Amniotic stem cell (primary cell): Measurements from ENCODE around the gene KIF26B.
"Not testable (repeated sequence)": the region's sequence is repeated elsewhere in the genome, so short reads cannot be mapped to it uniquely, and the experiment has no call there.

ENCODE experiments used
- DNase-seq: peaks from one replicate; lab custom pipeline; 2025; lab: John Stamatoyannopoulos, UW

The KIF26B gene

GRCh38 chr1:245683676-245684075 lies 528.9 kb downstream of the KIF26B start:
- DNase-seq: no peak

- no peak for DNase-seq
Measured at GRCh38 chr1:245684166-245684565, 529.4 kb downstream of the KIF26B start.

- DNase-seq: no peak
Measured at GRCh38 chr1:245684571-245684970, 529.8 kb downstream of the KIF26B start.

- no peak for DNase-seq
Measured at GRCh38 chr1:245685111-245685810, 530.5 kb downstream of the KIF26B start.

DNA sequence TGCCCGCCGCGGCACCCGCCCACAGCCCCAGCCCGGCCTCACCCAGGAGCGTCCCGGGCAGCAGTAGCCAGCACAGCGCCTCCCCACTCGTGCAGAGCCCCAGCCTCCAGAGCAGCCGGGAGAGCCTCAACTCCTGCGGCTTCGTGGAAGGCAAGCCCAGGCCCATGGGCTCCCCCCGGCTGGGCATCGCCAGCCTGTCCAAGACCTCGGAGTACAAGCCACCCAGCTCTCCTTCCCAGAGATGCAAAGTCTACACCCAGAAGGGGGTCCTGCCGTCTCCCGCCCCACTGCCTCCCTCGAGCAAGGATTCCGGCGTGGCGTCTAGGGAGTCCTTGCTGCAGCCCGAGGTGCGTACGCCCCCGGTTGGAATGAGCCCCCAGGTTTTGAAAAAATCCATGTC lies 531.2 kb downstream of the KIF26B start:
- DNase-seq: no peak

GRCh38 chr1:245686446-245687030 lies 531.8 kb downstream of the KIF26B start:
- no peak for DNase-seq

GRCh38 chr1:245687152-245687635 lies 532.4 kb downstream of the KIF26B start:
- DNase-seq: no peak

GRCh38 chr1:245687636-245688535 lies 533.1 kb downstream of the KIF26B start:
- no peak for DNase-seq

DNA sequence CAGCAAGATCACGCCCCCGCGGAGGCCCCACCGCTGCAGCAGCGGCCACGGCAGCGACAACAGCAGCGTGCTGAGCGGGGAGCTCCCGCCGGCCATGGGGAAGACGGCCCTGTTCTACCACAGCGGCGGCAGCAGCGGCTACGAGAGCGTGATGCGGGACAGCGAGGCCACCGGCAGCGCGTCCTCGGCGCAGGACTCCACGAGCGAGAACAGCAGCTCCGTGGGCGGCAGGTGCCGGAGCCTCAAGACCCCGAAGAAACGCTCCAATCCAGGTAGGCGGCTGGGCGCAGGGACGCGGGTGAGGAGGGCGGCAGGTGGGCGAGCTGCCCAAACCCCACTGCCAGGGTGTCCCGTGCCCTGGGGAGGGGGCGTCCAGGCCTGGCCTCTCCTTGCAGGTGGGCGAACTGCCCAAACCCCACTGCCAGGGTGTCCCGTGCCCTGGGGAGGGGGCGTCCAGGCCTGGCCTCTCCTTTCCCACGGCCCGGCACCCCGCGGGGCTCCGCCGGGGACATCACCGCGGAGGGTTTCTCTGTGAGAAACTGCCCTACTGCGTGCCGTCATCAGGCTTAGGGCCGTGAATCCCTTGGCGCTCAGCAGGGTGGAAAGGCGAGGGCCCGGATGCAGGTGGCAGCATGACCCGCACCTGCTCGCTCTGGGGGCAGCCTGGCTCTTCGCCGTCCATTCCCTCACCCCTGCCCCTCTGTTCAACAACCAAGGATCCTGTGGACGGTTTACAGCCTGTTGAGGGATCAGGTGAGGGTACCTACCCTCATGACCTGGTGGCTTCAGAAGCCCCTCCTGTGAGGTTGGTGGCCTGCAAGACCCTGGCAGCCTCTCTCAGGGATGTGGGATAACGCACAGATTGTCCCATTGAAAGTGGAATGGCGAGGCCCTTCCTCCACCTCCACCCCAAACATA lies 534.0 kb downstream of the KIF26B start:
- no peak for DNase-seq

DNA sequence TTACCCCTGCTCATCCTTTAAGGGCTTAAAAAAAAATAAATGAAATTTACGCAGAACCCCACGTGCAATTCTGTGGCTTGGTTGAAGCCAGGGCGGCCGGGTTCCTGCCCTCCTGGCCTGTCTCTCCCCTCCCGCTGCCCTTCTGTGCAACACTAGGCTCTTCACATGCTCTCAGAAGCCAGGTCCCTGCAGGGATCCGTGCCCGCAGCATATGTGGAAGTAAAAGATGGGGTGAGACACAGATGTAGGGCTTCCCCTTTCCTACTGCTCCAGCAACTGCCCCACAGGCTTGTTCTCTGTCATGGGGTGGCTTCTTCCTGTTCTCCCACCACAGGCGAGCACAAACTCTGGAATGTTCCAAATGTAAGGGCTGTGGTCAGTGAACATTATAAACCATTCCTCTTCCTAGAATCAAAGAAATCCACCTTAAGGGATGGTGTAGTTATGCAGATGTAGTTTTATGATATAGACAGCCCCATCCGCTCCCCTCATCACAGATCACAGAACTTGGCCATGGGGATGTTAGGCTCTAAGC lies 535.4 kb downstream of the KIF26B start:
- DNase-seq: no peak

GRCh38 chr1:245690946-245691541 lies 536.3 kb downstream of the KIF26B start:
- DNase-seq: no peak

DNA sequence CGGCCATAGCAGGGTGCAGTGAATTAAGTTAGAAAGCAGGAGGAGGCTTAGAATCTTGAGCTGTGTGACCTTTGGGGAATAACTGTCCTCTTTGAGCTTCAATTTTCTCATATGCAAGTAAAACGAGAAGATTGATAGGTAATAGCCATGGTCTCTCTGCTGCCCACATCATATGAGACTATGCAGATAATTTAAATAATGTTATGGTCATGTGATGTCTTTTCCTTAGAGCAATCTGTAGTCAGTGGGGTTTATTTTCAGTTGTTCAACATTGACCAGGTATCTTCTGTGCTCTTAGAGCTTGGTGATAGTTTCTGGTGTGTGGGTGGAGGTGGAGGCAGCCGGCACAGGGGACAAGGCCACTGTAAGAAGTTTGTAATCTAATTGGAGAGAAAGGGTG lies 537.1 kb downstream of the KIF26B start:
- no peak for DNase-seq

GRCh38 chr1:245692318-245692717 lies 537.5 kb downstream of the KIF26B start:
- no peak for DNase-seq

GRCh38 chr1:245693116-245693793 lies 538.5 kb downstream of the KIF26B start:
- no peak for DNase-seq

DNA sequence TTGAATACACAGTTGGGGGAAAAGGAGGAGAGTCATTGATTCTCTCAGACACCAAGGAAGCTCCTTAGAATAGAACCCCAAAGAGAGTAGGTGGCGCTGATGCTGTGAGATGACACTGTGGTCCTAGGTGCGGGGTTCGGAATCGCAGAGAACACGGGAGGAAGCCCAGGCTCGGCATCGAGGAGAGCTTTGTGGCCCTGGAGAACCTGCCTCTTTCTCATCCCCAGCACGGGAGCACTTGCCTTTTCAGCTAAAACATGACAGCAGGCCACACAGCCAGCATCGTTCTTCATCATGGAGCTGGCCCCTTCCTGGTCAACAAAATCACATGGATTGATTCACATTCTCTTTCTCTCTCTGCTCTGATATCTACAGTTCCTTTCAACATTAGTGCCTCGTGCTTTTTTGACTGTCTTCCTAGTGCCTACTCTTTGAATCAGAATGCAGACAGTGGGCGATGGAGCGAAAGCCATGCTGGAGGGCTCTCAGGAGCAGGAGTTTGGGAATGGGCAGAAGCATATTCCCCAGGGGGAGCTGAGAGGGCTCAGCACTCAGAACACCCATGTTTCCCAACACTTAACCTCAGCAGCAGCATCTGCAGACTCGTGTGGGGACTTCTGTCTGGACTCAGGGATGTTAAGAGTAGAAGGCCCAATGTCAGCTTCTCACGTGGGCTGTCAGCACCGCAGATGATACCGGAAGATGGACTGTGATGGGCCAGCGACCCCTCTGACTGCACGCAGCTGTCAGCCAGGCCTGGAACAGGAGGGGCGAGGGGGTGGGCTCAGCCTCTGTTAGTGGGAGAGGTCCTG lies 539.4 kb downstream of the KIF26B start:
- no peak for DNase-seq

DNA sequence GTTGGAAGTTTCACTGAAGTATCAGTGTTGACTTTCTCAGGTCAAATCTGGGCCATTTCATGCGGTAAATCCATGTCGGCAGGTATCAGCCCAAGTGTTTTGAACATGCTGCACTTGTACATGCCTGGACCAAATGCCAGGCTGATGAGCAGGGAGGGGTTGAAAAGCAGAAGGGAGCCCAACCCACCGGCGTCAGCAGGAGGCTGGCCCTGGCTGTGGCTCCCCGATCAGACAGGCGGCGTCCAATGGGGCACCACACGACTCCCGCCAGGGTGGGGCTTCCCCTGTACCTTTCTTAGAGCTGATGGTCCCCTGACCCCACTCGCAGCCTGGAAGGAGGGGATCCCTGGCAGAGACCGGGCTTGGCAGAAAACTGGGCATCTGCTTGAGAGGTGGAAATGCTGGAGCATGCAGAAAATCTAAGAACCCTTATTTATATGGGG lies 540.0 kb downstream of the KIF26B start:
- no peak for DNase-seq

GRCh38 chr1:245695211-245695610 lies 540.4 kb downstream of the KIF26B start:
- no peak for DNase-seq

GRCh38 chr1:245695701-245696100 lies 540.9 kb downstream of the KIF26B start:
- DNase-seq: not testable (repeated sequence)

- DNase-seq: no peak
Measured at GRCh38 chr1:245698116-245698515, 543.3 kb downstream of the KIF26B start.
